GM21528 (cell line): ENCODE results near the gene RFX7.
"Not testable (repeated sequence)": the region's sequence is repeated elsewhere in the genome, so short reads cannot be mapped to it uniquely, and the experiment has no call there.

Experiments
- ATAC-seq: cut with Tn5 transposase; IDR thresholded peaks from one replicate; pipeline ENCODE4 v1.9.1; 2021; ENCODE audit warnings: mild to moderate bottlenecking, moderate library complexity; ENCODE audit not compliant: unreplicated experiment, low FRiP score

Gene RFX7

GRCh38 chr15:56243163-56244037 lies at the start of gene RFX7:
RFX7 (minus strand) TSS chr15:56243879; CDS start chr15:56243285, 594 bp downstream.
- peak; percentile 50 for ATAC-seq

GRCh38 chr15:56292546-56293316 lies 49.1 kb upstream of the RFX7 start:
- no peak for ATAC-seq

GRCh38 chr15:56291741-56292140 lies 48.1 kb upstream of the RFX7 start:
- no peak for ATAC-seq

- ATAC-seq: no peak
These were observed 42.5 kb upstream of the RFX7 start for GRCh38 chr15:56286213-56286612.

GRCh38 chr15:56281145-56281544 lies 37.5 kb upstream of the RFX7 start:
- ATAC-seq: no peak

- ATAC-seq: no peak
These were observed 30.0 kb upstream of the RFX7 start for GRCh38 chr15:56273724-56274123.

GRCh38 chr15:56272454-56272853 lies 28.8 kb upstream of the RFX7 start:
- ATAC-seq: no peak

- ATAC-seq: not testable (repeated sequence)
These were observed 22.8 kb upstream of the RFX7 start for GRCh38 chr15:56266465-56266864.

GRCh38 chr15:56261854-56262509 lies 18.3 kb upstream of the RFX7 start:
- no peak for ATAC-seq

- not testable (repeated sequence) for ATAC-seq
These were observed 13.6 kb upstream of the RFX7 start for GRCh38 chr15:56257306-56257705.

- no peak for ATAC-seq
These were observed 10.6 kb upstream of the RFX7 start for GRCh38 chr15:56254265-56254664.

- ATAC-seq: no peak
These were observed 8.7 kb upstream of the RFX7 start for GRCh38 chr15:56252386-56252785.

GRCh38 chr15:56251315-56252095 lies 7.8 kb upstream of the RFX7 start:
- no peak for ATAC-seq

- ATAC-seq: no peak
These were observed 6.9 kb upstream of the RFX7 start for GRCh38 chr15:56250626-56251025.

- ATAC-seq: no peak
These were observed 5.4 kb upstream of the RFX7 start for GRCh38 chr15:56249092-56249491.

GRCh38 chr15:56248311-56248992 lies 4.8 kb upstream of the RFX7 start:
- no peak for ATAC-seq

GRCh38 chr15:56247266-56247665 lies 3.6 kb upstream of the RFX7 start:
- ATAC-seq: no peak

GRCh38 chr15:56245871-56246814 lies 2.5 kb upstream of the RFX7 start:
- peak; percentile 48 for ATAC-seq
